GOT3 (cell line): ENCODE results near the gene PCDHB10.
"Not testable (repeated sequence)": the region's sequence is repeated elsewhere in the genome, so short reads cannot be mapped to it uniquely, and the experiment has no call there.

ENCODE experiments used
- DNase-seq: peaks from one replicate; lab custom pipeline; 2025; ENCODE audit warnings: mixed read lengths; lab: John Stamatoyannopoulos, UW

PCDHB10 gene

GRCh38 chr5:141192110-141192725 lies at the start of gene PCDHB10:
TSS of gene PCDHB10 (plus strand) at chr5:141192353. CDS start at chr5:141192553, 200 bp downstream.
- DNase-seq, result no peak

- DNase-seq, result no peak
Measured at GRCh38 chr5:141149812-141150211, 42.3 kb upstream of the PCDHB10 start, which contains the start of gene PCDHB6. TSS of gene PCDHB6 (plus strand) at chr5:141150057. CDS start at chr5:141150258, 201 bp downstream.

- DNase-seq, result no peak
Measured at GRCh38 chr5:141150224-141150992, 41.7 kb upstream of the PCDHB10 start.

GRCh38 chr5:141150993-141151325 lies 41.2 kb upstream of the PCDHB10 start:
- DNase-seq, result no peak

- not testable (repeated sequence) for DNase-seq
Measured at GRCh38 chr5:141151632-141152031, 40.5 kb upstream of the PCDHB10 start.

- DNase-seq, result not testable (repeated sequence)
Measured at GRCh38 chr5:141152096-141152495, 40.1 kb upstream of the PCDHB10 start.

GRCh38 chr5:141155540-141156374 lies 36.4 kb upstream of the PCDHB10 start:
- no peak for DNase-seq

GRCh38 chr5:141157356-141157755 lies 34.8 kb upstream of the PCDHB10 start:
- not testable (repeated sequence) for DNase-seq

GRCh38 chr5:141157901-141158300 lies 34.3 kb upstream of the PCDHB10 start:
- DNase-seq, result not testable (repeated sequence)

GRCh38 chr5:141172381-141173204 lies 19.6 kb upstream of the PCDHB10 start, which contains the start of gene PCDHB7:
TSS of gene PCDHB7 (plus strand) at chr5:141172644. CDS start at chr5:141172836, 192 bp downstream.
- DNase-seq, result no peak

- DNase-seq, result not testable (repeated sequence)
Measured at GRCh38 chr5:141174291-141175104, 17.7 kb upstream of the PCDHB10 start.

GRCh38 chr5:141175933-141176332 lies 16.2 kb upstream of the PCDHB10 start:
- DNase-seq, result no peak

- DNase-seq, result peak; percentile 56
Measured at GRCh38 chr5:141177577-141178191, 14.5 kb upstream of the PCDHB10 start, which contains the start of gene PCDHB8. TSS of gene PCDHB8 (plus strand) at chr5:141177790. CDS start at chr5:141178035, 245 bp downstream.

GRCh38 chr5:141179371-141179770 lies 12.8 kb upstream of the PCDHB10 start:
- not testable (repeated sequence) for DNase-seq

- DNase-seq, result not testable (repeated sequence)
Measured at GRCh38 chr5:141179876-141180275, 12.3 kb upstream of the PCDHB10 start.

GRCh38 chr5:141180313-141180712 lies 11.8 kb upstream of the PCDHB10 start:
- DNase-seq, result no peak

GRCh38 chr5:141182248-141182647 lies 9.9 kb upstream of the PCDHB10 start, which contains the start of gene PCDHB16:
TSS of gene PCDHB16 (plus strand) at chr5:141182387. CDS start at chr5:141182560, 173 bp downstream.
- no peak for DNase-seq

GRCh38 chr5:141184117-141184855 lies 7.9 kb upstream of the PCDHB10 start:
- not testable (repeated sequence) for DNase-seq

GRCh38 chr5:141186897-141187512 lies 5.1 kb upstream of the PCDHB10 start, which contains the start of gene PCDHB9:
TSS of gene PCDHB9 (plus strand) at chr5:141187161. CDS start at chr5:141187319, 158 bp downstream.
- no peak for DNase-seq
